DMS53 (cell line): ENCODE data around the gene DENND5B.
"Not testable (repeated sequence)": the region's sequence is repeated elsewhere in the genome, so short reads cannot be mapped to it uniquely, and the experiment has no call there.

Experiments
- DNase-seq: peaks from one replicate; lab custom pipeline; 2025; lab: John Stamatoyannopoulos, UW

The DENND5B gene

DNA sequence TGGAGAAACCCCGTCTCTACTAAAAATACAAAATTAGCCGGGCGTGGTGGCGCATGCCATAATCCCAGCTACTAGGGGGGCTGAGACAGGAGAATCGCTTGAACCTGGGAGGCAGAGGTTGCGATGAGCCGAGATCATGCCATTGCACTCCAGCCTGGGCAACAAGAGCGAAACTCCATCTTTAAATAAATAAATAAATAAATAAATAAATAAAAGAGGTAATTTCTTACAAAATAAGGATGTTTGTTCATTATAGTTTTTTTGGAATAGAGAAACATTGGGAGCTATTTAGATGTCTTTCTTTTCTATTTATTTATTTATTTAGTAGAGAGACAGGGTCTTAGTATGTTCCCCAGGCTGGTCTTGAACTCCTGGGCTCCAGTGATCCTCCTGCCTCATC, 213.7 kb downstream of the DENND5B start:
- DNase-seq, result not testable (repeated sequence)

GRCh38 chr12:31375422-31375821, 215.5 kb downstream of the DENND5B start:
- DNase-seq, result not testable (repeated sequence)

DNA sequence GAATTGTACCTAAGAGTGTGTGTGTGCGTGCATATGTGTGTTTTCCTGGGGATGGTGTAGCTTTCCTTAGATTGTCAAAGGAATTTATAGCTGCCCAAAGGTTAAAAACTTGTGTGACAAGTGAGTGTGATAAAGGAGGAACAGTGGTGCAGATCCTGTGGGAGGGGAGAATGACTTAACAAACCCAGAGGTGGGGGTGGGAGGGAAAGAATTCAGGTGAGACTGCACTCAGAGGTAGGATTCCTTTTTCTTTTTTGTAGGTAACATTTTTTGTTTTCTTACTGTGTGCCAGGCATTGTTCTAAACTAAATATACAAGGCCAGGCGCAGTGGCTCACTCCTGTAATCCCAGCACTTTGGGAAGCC, 219.7 kb downstream of the DENND5B start:
- peak; percentile 45 for DNase-seq

DNA sequence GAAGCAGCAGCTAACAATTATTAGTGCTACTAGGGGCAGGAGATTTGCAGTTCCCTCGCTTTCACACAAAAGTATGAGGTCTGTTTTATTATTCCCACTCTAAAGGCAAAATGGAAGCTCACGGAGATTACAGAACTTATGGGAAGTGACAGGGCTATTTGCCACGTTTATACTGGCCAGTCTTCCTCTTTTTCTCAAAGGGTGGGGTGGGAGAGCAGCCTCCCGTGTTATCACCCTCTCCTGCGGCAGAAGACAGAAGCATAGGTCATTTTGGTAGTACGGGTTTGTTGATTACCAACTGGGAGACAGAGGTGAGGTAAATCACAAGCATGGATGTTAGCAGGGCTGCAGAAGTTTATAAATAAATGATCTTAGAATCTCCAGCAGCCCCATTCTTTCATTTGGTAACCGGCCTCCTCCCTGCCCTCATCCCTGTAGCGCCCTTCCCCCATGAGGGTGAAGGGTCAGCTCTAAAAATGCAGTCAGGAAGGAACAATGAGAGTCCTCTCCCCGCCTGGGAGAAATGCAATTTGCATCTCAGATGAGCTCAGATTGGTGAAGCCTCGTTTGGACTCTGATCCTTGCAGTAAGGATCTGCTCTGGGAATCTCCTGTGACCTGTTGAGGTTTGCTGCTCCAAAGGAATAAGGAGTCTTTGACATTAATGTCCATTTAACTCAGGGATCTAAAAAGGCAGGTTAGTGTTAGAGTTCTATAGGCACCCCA, 220.2 kb downstream of the DENND5B start:
- DNase-seq, result peak; percentile 69

DNA sequence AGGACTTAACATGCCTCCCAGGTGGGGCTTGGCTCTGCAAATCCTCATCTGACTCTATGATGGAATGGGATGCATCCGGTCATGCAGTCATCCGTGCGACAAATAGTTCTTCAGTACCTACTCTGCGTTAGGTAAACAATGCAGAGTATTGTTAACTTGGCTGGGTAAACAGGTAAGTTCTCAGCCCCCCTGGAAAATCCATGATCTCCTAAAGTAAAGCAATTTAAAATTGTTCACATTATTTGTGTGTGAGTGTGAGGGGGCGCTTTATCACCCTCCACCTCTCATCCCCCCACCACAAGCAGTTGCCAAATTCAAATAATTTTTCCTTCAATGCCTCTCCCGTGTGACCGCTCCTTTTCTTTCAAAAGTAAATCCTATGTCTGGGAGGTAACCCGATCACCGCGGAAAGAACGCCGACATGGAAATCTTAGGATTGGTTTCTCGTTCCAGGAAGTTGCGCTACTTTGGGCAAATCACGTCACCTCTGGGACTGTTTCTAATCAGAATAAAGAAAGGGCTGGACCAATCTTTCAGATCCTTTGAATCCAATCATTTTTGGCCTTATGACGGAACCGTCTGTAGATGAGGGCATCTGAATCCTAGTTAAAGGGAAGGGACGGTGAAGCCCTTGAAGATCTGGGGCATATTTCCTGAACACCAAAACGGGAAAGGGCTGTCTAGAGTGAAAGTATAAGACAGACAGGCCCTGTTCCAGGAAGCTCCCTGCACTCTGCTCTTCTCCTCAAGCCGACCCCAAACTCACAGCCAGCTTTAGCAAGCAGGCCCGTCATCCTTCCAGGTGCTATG, 221.0 kb downstream of the DENND5B start:
- DNase-seq, result peak; percentile 96

DNA sequence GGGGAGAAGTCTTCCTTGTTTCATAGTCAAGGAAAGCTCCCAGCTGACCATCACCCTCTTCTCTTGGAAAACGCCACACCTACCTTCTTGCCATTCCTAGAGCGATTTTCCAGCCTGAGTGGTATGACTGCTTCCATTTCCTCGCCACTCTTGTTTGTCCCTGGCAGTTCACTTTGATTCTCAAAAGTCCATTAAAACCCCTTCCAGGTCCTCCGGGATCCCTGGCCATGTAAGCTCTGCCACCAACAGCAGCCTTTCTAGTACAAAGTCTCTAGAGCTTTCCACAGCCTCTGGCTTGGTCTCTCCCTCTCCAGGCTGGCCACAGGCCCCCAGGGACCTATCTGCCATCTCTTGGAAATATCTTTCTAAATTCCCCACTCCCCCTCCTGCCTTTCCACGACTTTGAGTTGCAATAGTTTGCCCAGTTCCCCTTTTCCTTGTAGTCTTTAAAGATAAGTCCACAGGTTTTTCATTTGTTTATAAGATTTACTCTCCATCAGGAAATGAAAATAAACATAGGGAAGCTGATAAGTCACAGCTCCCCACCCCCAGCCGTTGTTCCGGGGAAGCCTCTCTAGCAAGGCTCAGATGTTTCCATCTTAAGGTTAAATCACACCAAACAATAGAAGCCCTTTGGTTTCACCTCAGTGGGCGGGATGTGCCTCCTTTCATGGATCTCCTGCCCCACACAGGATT, 222.1 kb downstream of the DENND5B start:
- DNase-seq, result peak; percentile 62

DNA sequence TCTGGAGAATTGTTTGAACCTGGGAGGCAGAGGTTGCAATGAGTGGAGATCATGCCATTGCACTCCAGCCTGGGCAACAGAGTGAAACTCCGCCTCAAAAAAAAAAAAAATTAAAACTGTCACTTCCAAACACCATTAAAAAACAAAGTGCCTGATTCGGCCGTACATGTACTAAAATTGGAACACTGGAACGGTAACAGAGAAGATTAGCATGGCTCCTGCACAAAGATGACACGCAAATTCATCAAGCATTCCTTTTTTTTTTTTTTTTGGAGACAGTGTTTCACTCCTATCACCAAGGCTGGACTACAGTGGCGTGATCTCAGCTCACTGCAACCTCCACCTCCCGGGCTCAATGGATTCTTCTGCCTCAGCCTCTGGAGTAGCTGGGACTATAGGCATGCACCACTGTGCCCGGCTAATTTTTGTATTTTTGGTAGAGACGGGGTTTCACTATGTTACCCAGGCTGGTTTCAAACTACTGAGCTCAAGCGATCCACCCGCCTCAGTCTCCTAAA, 224.8 kb downstream of the DENND5B start:
- DNase-seq, result no peak

- no peak for DNase-seq
These were observed 227.1 kb downstream of the DENND5B start for GRCh38 chr12:31363831-31364230.

DNA sequence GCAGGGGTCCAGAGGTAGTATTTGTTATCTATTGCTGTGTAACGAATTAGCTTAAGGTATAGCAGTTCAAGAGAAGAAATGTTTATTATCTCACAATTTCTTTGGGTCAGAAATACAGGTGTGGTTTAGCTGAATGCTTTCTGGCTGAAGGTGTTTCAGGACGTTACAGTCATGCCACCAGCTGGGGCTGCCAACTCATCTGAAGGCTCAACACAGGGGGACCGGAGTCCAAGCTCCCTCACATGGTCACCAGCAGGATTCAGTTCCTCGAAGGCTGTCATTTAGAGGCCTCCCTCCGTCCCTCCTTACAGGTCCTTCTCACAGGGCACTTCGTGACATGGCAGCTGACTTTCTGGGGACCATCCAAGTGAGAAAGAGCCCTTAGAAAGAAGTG, 227.5 kb downstream of the DENND5B start:
- DNase-seq, result peak; percentile 40

DNA sequence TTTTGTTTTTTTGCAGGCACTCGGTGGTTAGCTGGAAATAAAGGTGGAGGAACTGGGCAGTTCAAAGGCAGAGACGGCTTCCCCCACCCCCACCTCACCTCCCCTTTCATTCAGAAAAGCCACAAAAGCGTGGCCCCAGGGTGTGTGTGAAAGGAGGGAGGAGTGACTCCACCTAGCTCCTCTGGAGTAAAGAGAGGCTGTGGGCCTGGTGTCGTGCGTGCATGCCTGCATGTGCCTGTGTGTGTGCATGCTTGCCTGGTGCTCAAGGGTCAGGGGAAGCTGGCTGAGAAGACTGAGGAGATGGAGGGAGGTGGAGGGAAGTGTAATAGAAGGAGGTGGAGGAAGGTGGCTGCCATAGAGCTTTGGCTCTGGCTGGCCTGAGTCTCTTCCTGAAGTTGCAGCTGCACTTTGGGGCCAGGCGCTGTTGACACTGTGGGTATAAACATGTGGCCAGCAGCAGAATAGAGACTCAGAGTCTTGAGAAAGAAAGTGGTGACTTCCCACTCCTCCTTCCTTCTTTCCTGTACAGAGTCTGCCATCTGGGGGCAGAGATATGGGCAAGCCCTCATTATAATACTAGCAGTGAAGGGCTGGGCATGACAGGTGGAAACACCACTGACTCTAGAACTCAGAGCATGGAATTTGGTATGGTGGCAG, 228.0 kb downstream of the DENND5B start:
- peak; percentile 75 for DNase-seq

DNA sequence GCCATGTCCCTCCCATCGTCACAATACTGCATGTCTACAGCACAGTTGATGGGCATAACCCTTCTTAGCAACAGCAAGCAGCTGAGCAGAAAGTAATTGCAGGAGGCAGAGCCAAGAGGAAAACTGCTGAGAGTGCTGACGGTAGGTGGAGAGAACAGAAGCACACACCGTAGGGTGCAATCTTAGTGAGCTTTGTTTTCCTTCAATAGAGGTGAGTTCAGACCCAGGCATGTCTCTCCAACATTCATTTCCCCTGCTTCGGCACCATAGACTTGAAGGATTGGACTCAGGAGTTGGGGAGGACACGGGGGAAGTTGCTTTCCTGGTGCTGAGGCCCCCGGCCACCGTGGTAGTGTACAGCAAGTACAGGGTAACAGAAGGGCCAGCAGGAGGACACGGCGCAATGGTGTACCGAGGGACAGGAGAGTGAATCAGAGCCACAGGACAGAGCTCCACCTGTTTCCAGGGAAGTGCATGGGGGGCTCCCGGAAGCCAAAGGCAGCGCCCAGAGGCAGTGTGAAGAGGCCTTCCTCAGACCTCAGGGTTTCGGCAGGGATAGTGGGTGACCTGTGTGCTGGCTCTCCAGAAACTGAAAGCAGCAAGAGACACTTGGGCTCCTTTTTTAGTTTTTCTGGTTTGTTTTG, 228.7 kb downstream of the DENND5B start:
- peak; percentile 75 for DNase-seq

GRCh38 chr12:31361730-31362114, 229.2 kb downstream of the DENND5B start:
- no peak for DNase-seq

- no peak for DNase-seq
These were observed 235.2 kb downstream of the DENND5B start for GRCh38 chr12:31355747-31356107.

DNA sequence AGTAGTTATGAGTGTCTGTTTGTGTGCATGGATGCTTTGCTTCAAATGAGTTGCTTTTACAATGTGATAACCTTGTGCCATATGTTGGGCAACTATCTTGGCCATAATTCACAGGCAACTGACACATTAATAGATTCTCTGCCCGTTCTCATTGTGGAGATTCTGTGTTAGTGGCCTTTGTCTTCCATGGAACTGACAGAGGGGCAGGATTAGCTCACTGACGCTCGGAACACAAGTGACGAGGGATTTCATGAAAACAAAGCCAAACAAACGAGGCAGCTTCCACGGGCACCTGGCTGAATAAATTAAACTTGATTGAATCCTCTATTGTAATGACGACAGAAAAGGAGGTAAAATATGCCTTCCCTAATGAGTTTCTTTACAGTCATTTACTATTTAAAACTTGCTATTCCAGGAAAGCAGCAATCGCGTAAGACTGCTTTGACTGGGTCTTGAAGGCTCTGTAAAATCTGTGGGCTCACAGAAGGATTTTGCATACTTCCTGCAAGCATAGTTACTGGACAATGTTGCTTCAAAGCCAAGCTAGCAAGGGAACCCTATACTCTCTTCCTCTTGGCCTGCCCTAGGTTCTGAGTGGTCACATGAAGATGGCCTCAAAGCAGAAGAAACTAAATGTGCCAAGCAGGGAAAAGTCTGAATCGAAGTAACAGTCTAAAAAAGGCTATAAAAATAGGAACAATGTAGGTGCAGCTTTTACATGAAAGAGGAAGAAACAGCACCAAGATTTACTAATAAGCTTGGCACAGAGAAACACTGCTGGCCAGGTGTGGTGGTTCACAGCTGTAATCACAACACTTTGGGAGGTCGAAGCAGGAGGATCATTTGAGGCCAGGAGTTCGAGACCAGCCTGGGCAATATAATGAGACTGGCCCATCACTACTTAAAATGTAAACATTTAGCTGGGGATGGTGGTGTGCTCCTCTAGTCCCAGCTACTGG, 236.9 kb downstream of the DENND5B start:
- DNase-seq, result no peak

GRCh38 chr12:31346267-31346666, 244.7 kb downstream of the DENND5B start:
- no peak for DNase-seq

DNA sequence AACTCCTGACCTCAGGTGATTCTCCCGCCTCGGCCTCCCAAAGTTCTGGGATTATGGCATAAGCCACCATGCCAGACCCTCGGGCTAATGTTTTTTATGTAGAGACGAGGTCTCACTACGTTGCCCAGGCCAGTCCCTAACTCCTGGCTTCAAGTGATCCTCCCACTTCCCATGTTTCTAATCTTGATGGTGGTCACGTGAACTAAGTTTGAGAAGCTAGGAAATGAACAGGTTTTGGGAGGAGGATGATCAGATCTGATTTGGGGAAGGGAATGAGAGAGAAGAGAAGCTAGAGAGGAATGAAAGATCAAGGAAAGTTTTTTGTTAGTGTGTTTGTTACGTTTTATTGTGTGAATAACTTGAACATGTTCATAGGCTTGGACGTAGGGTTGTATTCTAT, 247.8 kb downstream of the DENND5B start:
- DNase-seq, result no peak

GRCh38 chr12:31342286-31342685, 248.7 kb downstream of the DENND5B start:
- no peak for DNase-seq

GRCh38 chr12:31339831-31340622, 250.9 kb downstream of the DENND5B start:
- peak; percentile 57 for DNase-seq

GRCh38 chr12:31337952-31338351, 253.0 kb downstream of the DENND5B start:
- no peak for DNase-seq
